CD14-positive monocyte (primary cell): ENCODE results near the gene FRMPD1. TPM values are rescaled to one million over a fixed set of nuclear protein-coding genes. Genes with fewer than 3 reads are reported as not detected.

ENCODE experiments used
- DNase-seq, 3 donors: peaks; one replicate each; pipeline ENCODE4 v3.0.0-alpha.2; 2011 to 2022
- H2AFZ ChIP-seq: 2 replicates; pipeline ENCODE4 v1.6.0; 2012; ENCODE audit warnings: mild to moderate bottlenecking, low read depth, low read length, inconsistent platforms; ENCODE audit not compliant: insufficient read depth, poor library complexity, severe bottlenecking
- H3K27ac ChIP-seq, 2 donors: 1 replicate in 1 of 2; 2 replicates in 1 of 2; pipeline ENCODE4 v1.5.1; 2012 to 2013; ENCODE audit warnings: low read length in 2 of 2, control low read depth in 1 of 2, inconsistent platforms in 1 of 2, low read depth in 1 of 2, mild to moderate bottlenecking in 1 of 2
- H3K27me3 ChIP-seq, 2 donors: one replicate each; pipeline versions ENCODE4 v1.6.0 to v1.6.1; 2011 to 2013; ENCODE audit warnings: low read length in 2 of 2; ENCODE audit not compliant: control insufficient read depth in 2 of 2, insufficient read depth in 2 of 2
- H3K36me3 ChIP-seq, 2 donors: replicated peaks in 1 of 2; 1 replicate in 1 of 2; 2 replicates in 1 of 2; pipeline versions ENCODE4 v1.5.1 to v1.6.1; 2012 to 2013; ENCODE audit warnings: low read length in 2 of 2, control low read depth in 1 of 2, inconsistent platforms in 1 of 2, mild to moderate bottlenecking in 1 of 2; ENCODE audit not compliant: insufficient read depth in 2 of 2, control insufficient read depth in 1 of 2
- H3K4me1 ChIP-seq, 2 donors: 1 replicate in 1 of 2; 2 replicates in 1 of 2; pipeline versions ENCODE4 v1.5.1 to v1.6.1; 2012 to 2013; ENCODE audit warnings: low read length in 2 of 2, control low read depth in 1 of 2, inconsistent platforms in 1 of 2, mild to moderate bottlenecking in 1 of 2, moderate library complexity in 1 of 2; ENCODE audit not compliant: insufficient read depth in 2 of 2, control insufficient read depth in 1 of 2
- H3K4me2 ChIP-seq: replicated peaks from 2 replicates; pipeline ENCODE3; 2012; ENCODE audit warnings: low read length, moderate library complexity, mild to moderate bottlenecking; ENCODE audit not compliant: poor library complexity, severe bottlenecking; ENCODE audit errors: extremely low read depth
- H3K4me3 ChIP-seq, 3 experiments: fragments of 200-600 bp in 1 of 3; sonication (generic) in 1 of 3; replicated peaks in 1 of 3; 1 replicate in 2 of 3; 2 replicates in 1 of 3; pipeline ENCODE4 v1.5.1; 2011 to 2013; ENCODE audit warnings: low read length in 3 of 3, mild to moderate bottlenecking in 3 of 3, control low read depth in 2 of 3, low read depth in 2 of 3, inconsistent platforms in 1 of 3, moderate library complexity in 1 of 3
- H3K79me2 ChIP-seq: 2 replicates; pipeline ENCODE4 v1.6.0; 2012; ENCODE audit warnings: mild to moderate bottlenecking, control low read depth, inconsistent platforms, low read length, moderate library complexity; ENCODE audit not compliant: insufficient read depth
- H3K9ac ChIP-seq: 2 replicates; pipeline ENCODE4 v1.6.0; 2017; ENCODE audit warnings: low read length, mild to moderate bottlenecking; ENCODE audit not compliant: insufficient read depth, poor library complexity, severe bottlenecking
- H3K9me3 ChIP-seq, 2 donors: replicated peaks in 1 of 2; 1 replicate in 1 of 2; 2 replicates in 1 of 2; pipeline versions ENCODE4 v1.5.1 to v1.6.1; 2012 to 2013; ENCODE audit warnings: low read length in 2 of 2, control low read depth in 1 of 2; ENCODE audit not compliant: control insufficient read depth in 1 of 2, insufficient read depth in 1 of 2
- H4K20me1 ChIP-seq: 2 replicates; pipeline ENCODE4 v1.6.0; 2012; ENCODE audit warnings: mild to moderate bottlenecking, low read length, control low read depth, moderate library complexity; ENCODE audit not compliant: insufficient read depth
- H3K27ac Mint-ChIP-seq, 7 donors: one replicate each; pipeline ENCODE4 v1.8.0; 2020; ENCODE audit warnings: mild to moderate bottlenecking in 7 of 7, mixed read lengths in 7 of 7, moderate library complexity in 6 of 7, inconsistent platforms in 2 of 7
- H3K27me3 Mint-ChIP-seq, 3 donors: one replicate each; pipeline ENCODE4 v1.8.0; 2021 to 2022; ENCODE audit warnings: low read depth in 3 of 3, mild to moderate bottlenecking in 3 of 3, mixed read lengths in 3 of 3, moderate library complexity in 3 of 3, inconsistent platforms in 1 of 3
- H3K36me3 Mint-ChIP-seq, 2 donors: one replicate each; pipeline ENCODE4 v1.8.0; 2020; ENCODE audit warnings: mixed read lengths in 2 of 2, inconsistent platforms in 1 of 2, mild to moderate bottlenecking in 1 of 2
- H3K4me1 Mint-ChIP-seq: one replicate; pipeline ENCODE4 v1.8.0; 2020; ENCODE audit warnings: mild to moderate bottlenecking, mixed read lengths
- H3K4me3 Mint-ChIP-seq, 2 donors: one replicate each; pipeline ENCODE4 v1.8.0; 2020; ENCODE audit warnings: mild to moderate bottlenecking in 2 of 2, mixed read lengths in 2 of 2, moderate library complexity in 1 of 2
- H3K9me3 Mint-ChIP-seq, 7 donors: one replicate each; pipeline ENCODE4 v1.8.0; 2020 to 2022; ENCODE audit warnings: mixed read lengths in 7 of 7, mild to moderate bottlenecking in 6 of 7, moderate library complexity in 6 of 7, inconsistent platforms in 2 of 7
- CTCF ChIP-seq: fragments of 200-600 bp; IDR thresholded peaks from one replicate; pipeline ENCODE4 v1.8.0; 2022; ENCODE audit warnings: antibody characterized with exemption, mild to moderate bottlenecking
- WGBS: methylation state at CpG from one replicate; pipeline ENCODE4 v1.1.5; 2013; ENCODE audit warnings: missing lambda C conversion rate; ENCODE audit not compliant: insufficient coverage; 5-methylcytosine and 5-hydroxymethylcytosine counted together
- intact Hi-C, 2 donors: fragments of 100-400 bp; cut with micrococcal nuclease; formaldehyde crosslinking; loops; one replicate each; pipeline versions ENCODE4 v1.15.0 to v1.15.1; 2023
- polyA plus RNA-seq, 3 donors: library from polyadenylated mRNA; depleted of rRNA in 1 of 3; unstranded in 2 of 3; stranded (reverse) in 1 of 3; fragments of 300-500 nt in 2 of 3; fragments of >200 nt in 1 of 3; fragmentation: Illumina TruSeq in 2 of 3; gene quantifications; 1 replicate in 2 of 3; 2 replicates in 1 of 3; pipeline ENCODE4 v1.2.3, GENCODE V29; 2012 to 2021

FRMPD1 gene
- polyA plus RNA-seq, 3 donors: 0.03 TPM; not detected in 2

DNA sequence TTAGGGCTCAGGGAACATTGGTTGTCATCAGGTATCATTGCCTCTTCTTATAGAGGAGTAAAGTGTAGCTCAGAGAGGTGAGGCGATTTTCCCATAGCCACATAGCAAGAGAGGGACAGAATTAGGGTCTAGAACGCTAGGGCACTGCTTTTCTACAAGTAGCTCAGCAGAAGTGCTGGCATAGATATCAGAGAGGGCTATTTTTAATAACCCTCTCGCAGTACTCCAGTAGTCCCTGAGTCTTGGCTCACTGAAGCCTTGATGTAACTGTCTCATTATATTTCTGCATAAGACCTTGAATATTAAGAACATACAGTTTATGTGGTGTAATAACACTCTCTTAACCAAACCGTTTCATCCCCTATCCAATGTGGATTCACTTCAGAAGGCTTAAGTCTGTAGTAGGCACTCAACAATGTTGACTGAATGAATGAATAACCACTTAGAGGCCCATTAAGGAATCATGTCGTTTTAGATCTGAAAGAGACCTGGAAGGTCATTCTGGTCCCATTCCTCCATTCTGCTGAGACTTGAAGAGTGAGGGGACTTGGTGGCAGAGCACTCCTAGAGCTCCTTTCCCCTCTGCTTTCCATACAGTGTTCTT, 4.7 kb upstream of the FRMPD1 start:
- Histone ChIP-seq H3K4me3 (no peak overlapping the region), H3K36me3 (no peaks in the 10 kb centered on the region), H3K27ac (no peak overlapping the region), H3K4me1 (peaks cover under 1 to 3% of the 10 kb centered on the region in 2 donors), H3K27me3 (peaks cover 23 to 50% of the 10 kb centered on the region in 2 donors), H3K79me2 (no peaks in the 10 kb centered on the region), H2AFZ (no peak overlapping the region), H3K9ac (no peak overlapping the region), H3K9me3 (peaks cover 0 to 7% of the 10 kb centered on the region in 2 donors), H4K20me1 (no peaks in the 10 kb centered on the region), H3K4me2 (no peak overlapping the region)
- intact Hi-C loops: no loop called here
- TF ChIP-seq CTCF: no peak
- Mint-ChIP-seq H3K4me3 (no peak overlapping the region), H3K27ac (no peak overlapping the region), H3K36me3 (peaks cover 0 to 4% of the 10 kb centered on the region in 2 donors), H3K27me3 (peaks cover 34 to 55% (median 48%) of the 10 kb centered on the region in 3 donors), H3K4me1 (peaks cover 4% of the 10 kb centered on the region), H3K9me3 (peaks cover 0 to 5% (median 3%) of the 10 kb centered on the region in 7 donors)
- WGBS: 40% methylated on average over 1 of the region's 5 CpGs
- no peak for DNase-seq

DNA sequence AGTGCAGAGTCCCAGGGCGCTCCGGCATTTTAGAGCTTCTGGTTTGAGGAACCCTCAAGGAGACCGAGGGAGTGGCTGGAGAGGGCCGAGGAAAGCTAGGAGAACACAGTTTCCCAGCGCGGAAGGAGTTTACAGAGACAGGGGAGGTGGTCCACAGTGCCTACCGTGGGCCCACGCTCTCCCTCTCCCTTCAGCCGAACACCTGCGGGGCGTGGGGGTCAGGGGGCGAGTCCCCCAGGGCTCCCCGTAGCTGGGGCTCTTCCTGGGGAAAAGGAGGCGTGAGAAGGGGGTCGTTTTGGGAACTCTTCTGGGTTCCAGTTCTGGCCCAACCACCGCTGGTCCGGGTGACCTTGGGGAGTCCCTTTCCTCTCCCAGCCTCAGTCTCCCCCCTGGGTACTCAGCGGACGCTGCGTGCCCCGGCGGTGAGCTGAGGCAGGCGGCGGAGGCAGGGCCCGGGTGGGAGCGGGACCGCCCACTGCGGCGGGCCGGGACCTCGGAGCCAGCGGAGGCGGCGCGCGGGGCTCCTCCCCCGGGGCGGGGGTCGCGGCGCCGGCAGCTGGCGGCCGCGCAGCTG, 368 bp upstream of the FRMPD1 start:
- Histone ChIP-seq H2AFZ (no peak overlapping the region), H3K27me3 (peaks cover 37 to 77% of the 10 kb centered on the region in 2 donors), H3K4me2 (peak overlapping the region; percentile 87), H4K20me1 (no peaks in the 10 kb centered on the region), H3K36me3 (no peaks in the 10 kb centered on the region), H3K79me2 (no peaks in the 10 kb centered on the region), H3K4me3 (no peak overlapping the region), H3K4me1 (peaks cover 11 to 16% of the 10 kb centered on the region in 2 donors), H3K9ac (no peak overlapping the region), H3K9me3 (peaks cover 0 to 17% of the 10 kb centered on the region in 2 donors), H3K27ac (no peak overlapping the region)
- peaks cover 20% of the 10 kb centered on the region for H3K4me1 Mint-ChIP-seq
- peaks cover 3 to 4% of the 10 kb centered on the region in 2 donors for H3K36me3 Mint-ChIP-seq
- no peak for TF ChIP-seq CTCF
- H3K27me3 Mint-ChIP-seq: peaks cover 60 to 70% (median 64%) of the 10 kb centered on the region in 3 donors
- WGBS: 8% methylated on average over 36 of the region's 45 CpGs
- H3K4me3 Mint-ChIP-seq: peak overlapping the region; percentile 47 to 75
- intact Hi-C loops: no loop called here
- no peak overlapping the region for H3K27ac Mint-ChIP-seq
- peaks cover 0 to 8% (median 3%) of the 10 kb centered on the region in 7 donors for H3K9me3 Mint-ChIP-seq
- no peak for DNase-seq
